DMS79 treated with DMSO at 0.1 percent for 48 hours (cell line): ENCODE measurements around the gene APBB2.
"Not testable (repeated sequence)": the region's sequence is repeated elsewhere in the genome, so short reads cannot be mapped to it uniquely, and the experiment has no call there.

Source experiments
- DNase-seq: peaks from one replicate; lab custom pipeline; 2025; lab: John Stamatoyannopoulos, UW

APBB2 gene

DNA sequence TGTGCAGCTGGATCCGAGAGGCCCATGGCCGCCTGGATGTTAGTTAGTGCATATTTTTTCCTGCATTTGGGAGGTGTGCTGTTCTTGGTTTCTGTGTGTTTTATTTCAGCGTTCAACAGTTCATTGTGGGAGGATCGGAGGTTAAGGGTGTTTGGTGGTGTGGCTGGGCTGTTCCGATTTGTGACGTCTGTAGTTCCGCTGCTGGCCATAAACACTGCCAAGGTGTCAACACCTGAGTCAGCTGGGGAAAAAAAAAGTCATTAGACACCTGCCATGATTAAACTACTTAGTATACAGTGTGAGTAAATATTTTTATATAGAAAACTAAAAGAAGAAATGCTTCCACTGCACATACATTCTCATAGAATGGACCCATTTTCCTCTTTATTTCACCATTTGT is 200.2 kb downstream of the APBB2 start:
- DNase-seq: no peak

DNA sequence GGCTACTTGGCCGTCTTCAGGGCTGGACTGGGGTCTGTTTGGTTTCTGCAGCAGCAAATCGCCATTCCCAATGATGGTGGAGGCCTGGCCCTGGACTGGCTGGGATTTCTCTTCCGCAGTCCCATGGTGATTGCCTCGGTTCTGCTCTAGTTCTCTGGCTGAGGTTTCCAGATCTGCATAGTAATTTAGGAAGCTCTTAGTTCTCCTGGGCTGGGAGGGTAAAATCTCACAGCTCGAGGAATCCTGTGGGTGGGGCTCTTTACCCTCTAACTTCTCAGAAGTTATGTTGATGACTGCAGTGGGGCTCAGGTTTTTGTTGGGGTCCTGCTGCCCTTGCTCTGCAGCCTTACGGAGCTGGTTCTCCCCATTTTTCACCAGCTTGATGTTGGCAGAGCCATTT is 200.6 kb downstream of the APBB2 start:
- no peak for DNase-seq

- no peak for DNase-seq
Measured at GRCh38 chr4:41012911-41013310, 201.4 kb downstream of the APBB2 start.

DNA sequence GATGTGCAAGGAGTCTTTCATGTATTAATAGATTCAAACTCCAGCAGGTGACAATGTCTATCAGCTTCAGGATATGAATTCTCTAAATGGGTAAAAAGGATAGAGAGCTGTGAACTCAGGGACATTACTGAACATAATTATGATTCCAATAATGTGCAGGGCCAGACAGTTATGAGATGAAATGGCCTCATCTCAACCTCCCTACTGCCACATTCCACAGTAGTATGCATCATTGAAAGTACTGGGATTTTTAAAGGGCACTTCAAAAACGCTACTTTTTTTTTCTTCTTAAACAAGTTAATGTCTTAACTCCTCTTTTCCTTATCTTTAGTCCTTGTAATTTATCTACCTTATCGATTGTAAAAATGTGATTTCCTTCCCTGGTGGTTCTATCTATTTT is 202.0 kb downstream of the APBB2 start:
- DNase-seq: no peak

GRCh38 chr4:41009411-41009810 is 204.9 kb downstream of the APBB2 start:
- no peak for DNase-seq

DNA sequence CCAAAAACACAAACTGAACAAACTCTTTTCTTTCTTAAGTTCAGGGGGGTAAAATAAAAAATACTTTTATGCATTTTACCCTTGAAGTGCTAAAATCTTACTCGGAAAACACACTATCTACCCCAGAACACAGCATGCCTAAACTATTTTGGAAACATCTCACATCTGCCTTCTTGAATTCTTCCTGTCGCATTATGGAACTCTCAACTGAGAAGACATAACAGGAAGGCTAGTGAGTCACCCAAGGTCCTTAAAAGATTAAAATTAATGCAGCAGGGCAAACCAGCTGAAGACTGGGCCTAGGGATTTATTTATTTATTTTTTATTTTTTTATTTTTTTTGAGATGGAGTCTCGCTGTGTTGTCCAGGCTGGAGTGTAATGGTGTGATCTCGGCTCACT is 208.2 kb downstream of the APBB2 start:
- DNase-seq: no peak

DNA sequence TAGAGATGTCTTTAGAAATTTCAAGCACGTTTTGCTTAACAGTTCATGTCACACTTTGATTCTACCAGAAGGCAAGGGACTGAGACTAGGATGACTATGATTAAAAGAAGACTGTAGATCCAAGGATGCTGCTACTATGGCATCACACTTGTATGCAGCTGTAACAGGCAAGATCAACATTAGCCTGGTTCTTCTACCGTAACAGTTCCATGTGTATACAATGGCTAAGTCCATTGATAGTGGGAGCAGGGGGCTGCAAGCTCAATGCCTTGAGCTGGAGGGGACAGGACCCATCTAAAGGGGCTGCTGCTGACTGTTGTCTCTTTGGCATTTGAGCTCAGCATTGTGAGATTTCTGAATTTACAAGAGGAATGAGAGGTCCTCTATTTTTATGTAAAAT is 212.0 kb downstream of the APBB2 start:
- no peak for DNase-seq

GRCh38 chr4:41000356-41000755 is 214.0 kb downstream of the APBB2 start:
- no peak for DNase-seq

- no peak for DNase-seq
Measured at GRCh38 chr4:40998675-40999358, 215.5 kb downstream of the APBB2 start.

DNA sequence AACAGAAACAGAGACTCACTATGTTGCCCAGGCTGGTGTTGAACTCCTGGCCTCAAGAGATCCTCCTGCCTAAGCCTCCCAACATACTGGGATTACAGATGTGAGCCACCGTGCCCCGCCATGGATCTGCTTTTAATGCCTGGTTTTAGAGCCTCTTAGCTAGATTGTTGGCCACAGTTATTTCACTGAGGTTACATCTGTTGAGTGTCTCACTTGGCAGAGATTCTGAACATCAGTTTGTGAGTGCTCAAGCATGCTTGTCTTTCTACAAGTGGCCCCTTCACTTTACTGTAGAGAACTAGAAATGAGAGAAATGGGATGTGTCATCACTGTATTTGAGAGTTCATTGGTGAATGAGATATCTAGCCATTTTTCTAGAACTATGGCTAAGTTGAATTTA is 218.5 kb downstream of the APBB2 start:
- DNase-seq: peak; percentile 63

DNA sequence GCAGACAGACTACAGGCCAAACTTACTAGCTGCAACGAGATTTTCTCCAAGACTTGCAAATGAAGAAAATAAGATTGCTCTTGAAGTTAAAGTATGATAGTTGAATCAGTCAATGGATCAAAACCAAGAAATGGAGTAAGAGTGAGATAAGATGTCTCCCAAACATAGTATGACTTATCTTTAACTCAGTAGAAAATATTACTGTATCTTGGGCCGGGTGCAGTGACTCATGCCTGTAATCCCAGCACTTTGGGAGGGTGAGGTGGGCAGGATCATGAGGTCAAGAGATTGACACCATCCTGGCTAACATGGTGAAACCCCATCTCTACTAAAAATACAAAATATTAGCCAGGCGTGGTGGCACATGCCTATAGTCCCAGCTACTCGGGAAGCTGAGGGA is 220.0 kb downstream of the APBB2 start:
- DNase-seq: not testable (repeated sequence)

DNA sequence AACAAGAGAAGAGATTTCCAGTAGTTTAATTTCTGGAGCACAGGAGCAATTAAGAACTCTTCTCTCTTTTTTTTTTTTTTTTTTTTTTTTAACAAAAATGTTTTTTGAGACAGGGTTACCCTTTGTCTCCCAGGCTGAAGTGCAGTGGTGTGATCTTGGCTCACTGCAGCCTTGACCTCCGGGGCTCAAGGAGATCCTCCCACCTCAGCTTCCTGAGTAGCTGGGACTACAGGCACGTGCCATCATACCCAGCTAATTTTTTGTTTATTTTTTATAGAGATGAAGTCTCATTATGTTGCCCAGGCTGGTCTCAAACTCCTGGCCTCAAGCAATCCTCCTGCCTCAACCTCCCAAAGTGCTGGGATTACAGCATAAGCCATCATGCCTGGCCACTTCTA is 221.0 kb downstream of the APBB2 start:
- not testable (repeated sequence) for DNase-seq

- DNase-seq: no peak
Measured at GRCh38 chr4:40992472-40993295, 221.7 kb downstream of the APBB2 start.

DNA sequence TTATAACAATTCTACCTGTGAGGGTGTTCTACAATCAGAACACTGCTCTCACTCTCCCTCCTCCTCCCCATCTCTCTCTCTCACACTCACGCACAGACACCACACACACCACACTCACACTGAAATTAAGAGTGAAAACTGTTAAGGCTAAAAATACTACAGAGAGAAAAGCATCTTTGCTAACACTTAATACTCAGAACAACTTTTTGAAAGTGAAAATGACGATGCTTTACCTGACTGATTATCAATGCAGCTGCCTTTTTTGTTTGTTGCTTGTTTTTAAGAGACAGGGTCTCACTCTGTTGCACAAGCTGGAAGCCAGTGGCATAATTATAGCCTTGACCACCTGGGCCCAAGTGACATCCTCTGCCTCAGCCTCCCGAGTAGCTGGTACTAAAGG is 222.4 kb downstream of the APBB2 start:
- DNase-seq: no peak

GRCh38 chr4:40990899-40991265 is 223.5 kb downstream of the APBB2 start:
- no peak for DNase-seq

DNA sequence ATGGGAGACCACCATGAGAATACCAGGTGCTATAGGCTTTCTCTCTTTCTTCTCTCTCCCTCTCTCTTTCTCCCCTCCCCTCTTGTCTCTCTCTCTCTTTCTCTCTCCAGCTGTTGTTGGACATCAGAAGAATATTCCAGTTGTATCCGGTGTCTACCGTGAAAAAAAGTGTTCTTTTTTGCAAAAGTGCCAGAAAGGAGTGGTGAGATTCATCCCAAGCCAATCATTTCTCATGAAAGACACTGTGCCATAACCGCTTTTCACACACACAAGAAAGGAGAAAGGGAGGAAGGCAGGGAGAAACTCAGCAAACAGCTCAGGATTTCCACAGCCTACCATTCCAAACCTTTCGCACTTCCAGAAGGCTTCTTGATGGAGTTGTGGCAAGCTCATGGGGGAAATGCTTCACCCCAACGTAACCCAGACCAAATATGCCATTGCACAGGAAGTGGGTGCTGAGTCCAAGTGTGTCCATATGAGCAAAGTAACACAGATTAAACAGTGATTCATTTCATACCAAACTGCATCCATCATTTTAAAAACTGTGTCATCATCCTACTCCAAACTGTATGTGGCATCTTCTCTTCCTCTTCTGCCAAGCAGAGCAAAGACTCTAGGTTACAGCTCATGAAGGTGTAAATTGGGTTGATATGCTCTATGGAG is 224.0 kb downstream of the APBB2 start:
- no peak for DNase-seq

- no peak for DNase-seq
Measured at GRCh38 chr4:40987151-40987550, 227.2 kb downstream of the APBB2 start.

DNA sequence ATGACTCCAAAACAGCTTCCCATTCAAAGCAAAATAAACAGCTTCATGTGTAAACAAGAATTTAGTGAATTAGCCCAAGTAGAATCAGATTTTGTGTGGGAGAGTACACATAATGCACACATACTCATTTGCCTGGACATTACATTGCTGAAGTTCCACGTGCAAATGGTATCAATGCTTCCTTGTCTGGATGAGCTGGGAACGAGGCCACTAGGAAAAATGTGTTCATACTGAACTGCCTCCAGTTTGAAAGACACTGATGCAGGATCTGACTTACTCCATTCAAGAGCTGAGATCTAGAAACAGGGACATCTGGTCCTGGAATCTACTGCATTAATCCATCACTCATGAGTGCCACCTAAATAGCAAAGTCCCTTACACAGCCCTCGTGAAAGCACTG is 228.0 kb downstream of the APBB2 start:
- no peak for DNase-seq

- DNase-seq: peak; percentile 2
Measured at GRCh38 chr4:40984051-40984450, 230.3 kb downstream of the APBB2 start.

GRCh38 chr4:40980318-40980883 is 233.9 kb downstream of the APBB2 start:
- no peak for DNase-seq

- DNase-seq: no peak
Measured at GRCh38 chr4:40978548-40978947, 235.8 kb downstream of the APBB2 start.

GRCh38 chr4:40976343-40976742 is 238.0 kb downstream of the APBB2 start:
- DNase-seq: peak; percentile 6

DNA sequence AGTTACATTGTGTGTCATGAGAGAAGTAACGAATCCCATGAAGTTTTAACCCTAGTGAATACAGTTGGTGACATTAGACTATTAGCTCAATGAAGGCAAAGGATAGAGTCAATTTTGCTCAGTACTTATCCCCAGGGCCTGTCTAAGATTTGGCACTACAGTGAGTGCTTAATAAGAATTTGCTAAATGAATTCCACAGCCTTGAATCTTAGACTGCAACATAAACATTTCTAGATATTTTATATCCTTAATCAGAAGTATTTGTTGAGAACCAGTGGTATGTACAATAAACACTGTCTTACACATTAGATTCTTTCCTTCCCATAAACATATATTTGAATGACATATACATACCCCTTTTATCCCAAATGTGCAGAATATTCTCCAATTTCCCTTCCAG is 241.6 kb downstream of the APBB2 start:
- DNase-seq: no peak
